ENCODE results near the gene PPARD. TPM values are rescaled to one million over a fixed set of nuclear protein-coding genes. Genes with fewer than 3 reads are reported as not detected.

The PPARD gene
- polyA plus RNA-seq, 2 donors = 28.1 to 45.1 TPM

GRCh38 chr6:35362200-35362599, 19.8 kb downstream of the PPARD start:
- Histone ChIP-seq H3K4me3 (ENCODE audit: low read depth in 1 of 2, low read length in 2 of 2) (no peak overlapping the region), H3K9me3 (ENCODE audit: control insufficient read depth in 2 of 2, insufficient read depth in 1 of 2, low read depth in 1 of 2, low read length in 1 of 2) (no peaks in the 10 kb centered on the region), H3K27ac (ENCODE audit: low read depth in 2 of 2, low read length in 1 of 2) (no peak overlapping the region), H3K27me3 (ENCODE audit: control insufficient read depth in 1 of 2, insufficient read depth in 2 of 2, low read length in 2 of 2) (no peaks in the 10 kb centered on the region), H3K4me1 (ENCODE audit: control insufficient read depth in 2 of 2, insufficient read depth in 2 of 2, low read length in 1 of 2) (peaks cover 3 to 10% of the 10 kb centered on the region in 2 donors), H3K36me3 (ENCODE audit: control insufficient read depth in 2 of 2, insufficient read depth in 2 of 2, low read length in 1 of 2) (peaks cover 2 to 3% of the 10 kb centered on the region in 2 donors)
- 93 to 94% methylated on average over 2 of the region's 2 CpGs for WGBS, 2 donors

GRCh38 chr6:35363293-35363750, 21.0 kb downstream of the PPARD start:
- Histone ChIP-seq H3K4me3 (ENCODE audit: low read depth in 1 of 2, low read length in 2 of 2) (no peak overlapping the region), H3K4me1 (ENCODE audit: control insufficient read depth in 2 of 2, insufficient read depth in 2 of 2, low read length in 1 of 2) (peaks cover 5 to 14% of the 10 kb centered on the region in 2 donors), H3K27me3 (ENCODE audit: control insufficient read depth in 1 of 2, insufficient read depth in 2 of 2, low read length in 2 of 2) (no peaks in the 10 kb centered on the region), H3K9me3 (ENCODE audit: control insufficient read depth in 2 of 2, insufficient read depth in 1 of 2, low read depth in 1 of 2, low read length in 1 of 2) (no peaks in the 10 kb centered on the region), H3K36me3 (ENCODE audit: control insufficient read depth in 2 of 2, insufficient read depth in 2 of 2, low read length in 1 of 2) (peaks cover 0 to 2% of the 10 kb centered on the region in 2 donors), H3K27ac (ENCODE audit: low read depth in 2 of 2, low read length in 1 of 2) (no peak overlapping the region)
- WGBS, 2 donors = 81 to 89% methylated on average over 10 of the region's 10 CpGs

GRCh38 chr6:35365594-35366203, 23.3 kb downstream of the PPARD start:
- Histone ChIP-seq H3K27ac (ENCODE audit: low read depth in 2 of 2, low read length in 1 of 2) (no peak overlapping the region), H3K4me3 (ENCODE audit: low read depth in 1 of 2, low read length in 2 of 2) (no peak overlapping the region), H3K36me3 (ENCODE audit: control insufficient read depth in 2 of 2, insufficient read depth in 2 of 2, low read length in 1 of 2) (no peaks in the 10 kb centered on the region), H3K27me3 (ENCODE audit: control insufficient read depth in 1 of 2, insufficient read depth in 2 of 2, low read length in 2 of 2) (no peaks in the 10 kb centered on the region), H3K9me3 (ENCODE audit: control insufficient read depth in 2 of 2, insufficient read depth in 1 of 2, low read depth in 1 of 2, low read length in 1 of 2) (no peaks in the 10 kb centered on the region), H3K4me1 (ENCODE audit: control insufficient read depth in 2 of 2, insufficient read depth in 2 of 2, low read length in 1 of 2) (peaks cover 9 to 11% of the 10 kb centered on the region in 2 donors)
- 75 to 83% methylated on average over 6 of the region's 6 CpGs for WGBS, 2 donors

GRCh38 chr6:35366204-35366596, 23.8 kb downstream of the PPARD start:
- no peaks in the 10 kb centered on the region for H3K9me3 ChIP-seq (ENCODE audit: control insufficient read depth in 2 of 2, insufficient read depth in 1 of 2, low read depth in 1 of 2, low read length in 1 of 2)
- no peak overlapping the region for H3K27ac ChIP-seq (ENCODE audit: low read depth in 2 of 2, low read length in 1 of 2)
- no peaks in the 10 kb centered on the region for H3K27me3 ChIP-seq (ENCODE audit: control insufficient read depth in 1 of 2, insufficient read depth in 2 of 2, low read length in 2 of 2)
- H3K36me3 ChIP-seq (ENCODE audit: control insufficient read depth in 2 of 2, insufficient read depth in 2 of 2, low read length in 1 of 2) = no peaks in the 10 kb centered on the region
- H3K4me1 ChIP-seq (ENCODE audit: control insufficient read depth in 2 of 2, insufficient read depth in 2 of 2, low read length in 1 of 2) = peaks cover 8 to 9% of the 10 kb centered on the region in 2 donors
- H3K4me3 ChIP-seq (ENCODE audit: low read depth in 1 of 2, low read length in 2 of 2) = no peak overlapping the region

- peak overlapping the region in 1 of 2 donors; percentile 31 for H3K27ac ChIP-seq (ENCODE audit: low read depth in 2 of 2, low read length in 1 of 2)
- H3K36me3 ChIP-seq (ENCODE audit: control insufficient read depth in 2 of 2, insufficient read depth in 2 of 2, low read length in 1 of 2) = no peaks in the 10 kb centered on the region
- WGBS, 2 donors = 88 to 91% methylated on average over 5 of the region's 5 CpGs
- no peaks in the 10 kb centered on the region for H3K9me3 ChIP-seq (ENCODE audit: control insufficient read depth in 2 of 2, insufficient read depth in 1 of 2, low read depth in 1 of 2, low read length in 1 of 2)
- H3K27me3 ChIP-seq (ENCODE audit: control insufficient read depth in 1 of 2, insufficient read depth in 2 of 2, low read length in 2 of 2) = no peaks in the 10 kb centered on the region
- peaks cover 8 to 9% of the 10 kb centered on the region in 2 donors for H3K4me1 ChIP-seq (ENCODE audit: control insufficient read depth in 2 of 2, insufficient read depth in 2 of 2, low read length in 1 of 2)
- H3K4me3 ChIP-seq (ENCODE audit: low read depth in 1 of 2, low read length in 2 of 2) = no peak overlapping the region
Measured at GRCh38 chr6:35367646-35368037, 25.3 kb downstream of the PPARD start.

GRCh38 chr6:35368038-35368887, 25.9 kb downstream of the PPARD start:
- WGBS, 2 donors = 74 to 84% methylated on average over 2 of the region's 2 CpGs
- Histone ChIP-seq H3K27ac (ENCODE audit: low read depth in 2 of 2, low read length in 1 of 2) (peak overlapping the region in 1 of 2 donors; percentile 16), H3K9me3 (ENCODE audit: control insufficient read depth in 2 of 2, insufficient read depth in 1 of 2, low read depth in 1 of 2, low read length in 1 of 2) (no peaks in the 10 kb centered on the region)

GRCh38 chr6:35370124-35370741, 27.9 kb downstream of the PPARD start:
- WGBS, 2 donors = 40 to 48% methylated on average over 8 of the region's 8 CpGs
- Histone ChIP-seq H3K4me3 (ENCODE audit: low read depth in 1 of 2, low read length in 2 of 2) (no peak overlapping the region), H3K4me1 (ENCODE audit: control insufficient read depth in 2 of 2, insufficient read depth in 2 of 2, low read length in 1 of 2) (peaks cover 8 to 9% of the 10 kb centered on the region in 2 donors), H3K27me3 (ENCODE audit: control insufficient read depth in 1 of 2, insufficient read depth in 2 of 2, low read length in 2 of 2) (no peaks in the 10 kb centered on the region), H3K9me3 (ENCODE audit: control insufficient read depth in 2 of 2, insufficient read depth in 1 of 2, low read depth in 1 of 2, low read length in 1 of 2) (no peaks in the 10 kb centered on the region), H3K36me3 (ENCODE audit: control insufficient read depth in 2 of 2, insufficient read depth in 2 of 2, low read length in 1 of 2) (no peaks in the 10 kb centered on the region), H3K27ac (ENCODE audit: low read depth in 2 of 2, low read length in 1 of 2) (peak overlapping the region; percentile 24 to 52)

More at GRCh38 chr6:35368038-35368887, 25.9 kb downstream of the PPARD start:
- H3K36me3 ChIP-seq (ENCODE audit: control insufficient read depth in 2 of 2, insufficient read depth in 2 of 2, low read length in 1 of 2) = no peaks in the 10 kb centered on the region
- H3K27me3 ChIP-seq (ENCODE audit: control insufficient read depth in 1 of 2, insufficient read depth in 2 of 2, low read length in 2 of 2) = no peaks in the 10 kb centered on the region
- H3K4me1 ChIP-seq (ENCODE audit: control insufficient read depth in 2 of 2, insufficient read depth in 2 of 2, low read length in 1 of 2) = peaks cover 8 to 9% of the 10 kb centered on the region in 2 donors
- no peak overlapping the region for H3K4me3 ChIP-seq (ENCODE audit: low read depth in 1 of 2, low read length in 2 of 2)

- peak overlapping the region in 1 of 2 donors; percentile 28 for H3K27ac ChIP-seq (ENCODE audit: low read depth in 2 of 2, low read length in 1 of 2)
- no peaks in the 10 kb centered on the region for H3K36me3 ChIP-seq (ENCODE audit: control insufficient read depth in 2 of 2, insufficient read depth in 2 of 2, low read length in 1 of 2)
- no peak overlapping the region for H3K4me3 ChIP-seq (ENCODE audit: low read depth in 1 of 2, low read length in 2 of 2)
- H3K27me3 ChIP-seq (ENCODE audit: control insufficient read depth in 1 of 2, insufficient read depth in 2 of 2, low read length in 2 of 2) = no peaks in the 10 kb centered on the region
- peaks cover 8 to 9% of the 10 kb centered on the region in 2 donors for H3K4me1 ChIP-seq (ENCODE audit: control insufficient read depth in 2 of 2, insufficient read depth in 2 of 2, low read length in 1 of 2)
- WGBS, 2 donors = 72 to 78% methylated on average over 9 of the region's 9 CpGs
- H3K9me3 ChIP-seq (ENCODE audit: control insufficient read depth in 2 of 2, insufficient read depth in 1 of 2, low read depth in 1 of 2, low read length in 1 of 2) = no peaks in the 10 kb centered on the region
Measured at GRCh38 chr6:35370785-35371493, 28.6 kb downstream of the PPARD start.
